ENCODE results near the gene RPS24. TPM values are rescaled to one million over a fixed set of nuclear protein-coding genes. Genes with fewer than 3 reads are reported as not detected.
"Not testable (repeated sequence)": the region's sequence is repeated elsewhere in the genome, so short reads cannot be mapped to it uniquely, and the experiment has no call there.

RPS24 gene
- total RNA-seq, 4 donors from 2014 or later = 1,283 to 2,770 (median 2,221) TPM

- intact Hi-C loops (cut with DNase I) = no loop called here
- Histone ChIP-seq H3K27ac (replicated peaks in 1 of 4) (no peak overlapping the region), H3K4me1 (no peaks in the 10 kb centered on the region), H3K9me3 (no peaks in the 10 kb centered on the region), H3K4me3 (no peak overlapping the region), H3K27me3 (no peaks in the 10 kb centered on the region), H3K36me3 (no peaks in the 10 kb centered on the region)
- TF ChIP-seq EP300 (IDR thresholded peaks at IDR 0.05) (no peak), POLR2A (IDR thresholded peaks at IDR 0.05; ENCODE audit: low read depth) (no peak), POLR2AphosphoS5 (IDR thresholded peaks at IDR 0.05) (no peak)
- TF ChIP-seq, protein P1, sequence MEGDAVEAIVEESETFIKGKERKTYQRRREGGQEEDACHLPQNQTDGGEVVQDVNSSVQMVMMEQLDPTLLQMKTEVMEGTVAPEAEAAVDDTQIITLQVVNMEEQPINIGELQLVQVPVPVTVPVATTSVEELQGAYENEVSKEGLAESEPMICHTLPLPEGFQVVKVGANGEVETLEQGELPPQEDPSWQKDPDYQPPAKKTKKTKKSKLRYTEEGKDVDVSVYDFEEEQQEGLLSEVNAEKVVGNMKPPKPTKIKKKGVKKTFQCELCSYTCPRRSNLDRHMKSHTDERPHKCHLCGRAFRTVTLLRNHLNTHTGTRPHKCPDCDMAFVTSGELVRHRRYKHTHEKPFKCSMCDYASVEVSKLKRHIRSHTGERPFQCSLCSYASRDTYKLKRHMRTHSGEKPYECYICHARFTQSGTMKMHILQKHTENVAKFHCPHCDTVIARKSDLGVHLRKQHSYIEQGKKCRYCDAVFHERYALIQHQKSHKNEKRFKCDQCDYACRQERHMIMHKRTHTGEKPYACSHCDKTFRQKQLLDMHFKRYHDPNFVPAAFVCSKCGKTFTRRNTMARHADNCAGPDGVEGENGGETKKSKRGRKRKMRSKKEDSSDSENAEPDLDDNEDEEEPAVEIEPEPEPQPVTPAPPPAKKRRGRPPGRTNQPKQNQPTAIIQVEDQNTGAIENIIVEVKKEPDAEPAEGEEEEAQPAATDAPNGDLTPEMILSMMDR (IDR thresholded peaks at IDR 0.05) = no peak
- DNase-seq (ENCODE audit: extremely low spot score) = no peak
- WGBS = 98% methylated on average over 6 of the region's 6 CpGs
Measured at GRCh38 chr10:78069151-78069550, 35.5 kb downstream of the RPS24 start.

GRCh38 chr10:78070064-78070463 lies 36.4 kb downstream of the RPS24 start:
- H3K9me3 ChIP-seq; H3K27ac ChIP-seq (replicated peaks in 1 of 4); H3K4me3 ChIP-seq; H3K27me3 ChIP-seq; H3K36me3 ChIP-seq; intact Hi-C loops (cut with DNase I); DNase-seq (ENCODE audit: extremely low spot score); H3K4me1 ChIP-seq: not testable (repeated sequence)
- 92% methylated on average over 12 of the region's 12 CpGs for WGBS

DNA sequence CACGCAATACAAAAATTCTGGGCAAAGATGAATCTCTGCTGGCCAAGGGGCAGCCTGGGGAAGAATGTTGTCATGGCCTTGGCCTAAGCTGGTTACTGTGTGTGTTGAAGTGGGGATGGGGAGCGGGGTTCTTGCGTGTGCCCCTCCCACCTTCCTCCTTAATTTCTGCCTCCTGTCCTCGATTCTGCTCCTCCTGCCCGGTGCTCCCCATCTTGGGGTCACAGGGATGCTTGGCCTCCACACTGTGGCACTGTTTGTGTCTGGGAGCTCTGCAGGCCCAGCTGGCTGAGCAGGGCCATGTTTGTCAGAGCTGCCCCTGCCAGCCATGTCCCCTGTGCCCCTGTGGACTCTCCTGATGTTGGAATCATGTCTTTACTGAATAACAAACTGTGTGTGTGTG lies 37.1 kb downstream of the RPS24 start:
- Histone ChIP-seq H3K36me3 (no peaks in the 10 kb centered on the region), H3K9me3 (no peaks in the 10 kb centered on the region), H3K27ac (replicated peaks in 1 of 4) (no peak overlapping the region), H3K4me3 (no peak overlapping the region), H3K4me1 (no peaks in the 10 kb centered on the region), H3K27me3 (no peaks in the 10 kb centered on the region)
- DNase-seq (ENCODE audit: extremely low spot score) = no peak
- TF ChIP-seq EP300 (IDR thresholded peaks at IDR 0.05) (no peak), POLR2A (IDR thresholded peaks at IDR 0.05; ENCODE audit: low read depth) (no peak), POLR2AphosphoS5 (IDR thresholded peaks at IDR 0.05) (no peak)
- TF ChIP-seq, protein P1 (IDR thresholded peaks at IDR 0.05) = no peak
- intact Hi-C loops (cut with DNase I) = no loop called here
- WGBS = 93% methylated on average over 5 of the region's 5 CpGs

- H3K27me3 ChIP-seq = no peaks in the 10 kb centered on the region
- DNase-seq (ENCODE audit: extremely low spot score) = no peak
- 78% methylated on average over 4 of the region's 4 CpGs for WGBS
- no peak overlapping the region for H3K4me3 ChIP-seq
- H3K4me1 ChIP-seq = no peaks in the 10 kb centered on the region
- intact Hi-C loops (cut with DNase I) = no loop called here
- H3K27ac ChIP-seq (replicated peaks in 1 of 4) = no peak overlapping the region
- TF ChIP-seq POLR2AphosphoS5 (IDR thresholded peaks at IDR 0.05) = no peak
- TF ChIP-seq, protein P1 (IDR thresholded peaks at IDR 0.05) = no peak
- TF ChIP-seq EP300 (IDR thresholded peaks at IDR 0.05) = no peak
- TF ChIP-seq POLR2A (IDR thresholded peaks at IDR 0.05; ENCODE audit: low read depth) = no peak
- H3K9me3 ChIP-seq = no peaks in the 10 kb centered on the region
- no peaks in the 10 kb centered on the region for H3K36me3 ChIP-seq
Measured at GRCh38 chr10:78071140-78071856, 37.6 kb downstream of the RPS24 start.

- WGBS = 100% methylated on average over 2 of the region's 4 CpGs
- no peak overlapping the region for H3K4me3 ChIP-seq
- intact Hi-C loops (cut with DNase I) = no loop called here
- H3K9me3 ChIP-seq = no peaks in the 10 kb centered on the region
- no peaks in the 10 kb centered on the region for H3K27me3 ChIP-seq
- TF ChIP-seq EP300 (IDR thresholded peaks at IDR 0.05) (no peak), POLR2A (IDR thresholded peaks at IDR 0.05; ENCODE audit: low read depth) (no peak), POLR2AphosphoS5 (IDR thresholded peaks at IDR 0.05) (no peak)
- TF ChIP-seq, protein P1 (IDR thresholded peaks at IDR 0.05) = no peak
- no peak for DNase-seq (ENCODE audit: extremely low spot score)
- no peaks in the 10 kb centered on the region for H3K36me3 ChIP-seq
- no peak overlapping the region for H3K27ac ChIP-seq (replicated peaks in 1 of 4)
- no peaks in the 10 kb centered on the region for H3K4me1 ChIP-seq
Measured at GRCh38 chr10:78071857-78072179, 38.2 kb downstream of the RPS24 start.
